Transverse colon (tissue), 4 donors: Measurements from ENCODE around the gene LYPD3.

Experiments
- POLR2A ChIP-seq: fragments of 450-650 bp; IDR thresholded peaks from one replicate; pipeline ENCODE4 v1.6.1; 2016; ENCODE audit warnings: antibody characterized with exemption, mild to moderate bottlenecking, moderate library complexity
- POLR2AphosphoS5 ChIP-seq, 3 donors: sonication (generic); formaldehyde crosslinking; IDR thresholded peaks; one replicate each; pipeline ENCODE4 v1.6.1; 2016; ENCODE audit warnings: antibody characterized with exemption in 3 of 3
- TF ChIP-seq, protein P1 (sequence below), 5 experiments: fragments of 200-600 bp in 3 of 5; fragments of 450-650 bp in 2 of 5; sonication (generic) in 3 of 5; IDR thresholded peaks; 1 replicate in 2 of 5; 2 replicates in 3 of 5; pipeline ENCODE4 v1.5.1; 2016 to 2017; ENCODE audit warnings: antibody characterized with exemption in 5 of 5, inconsistent platforms in 3 of 5, mild to moderate bottlenecking in 2 of 5, moderate library complexity in 1 of 5

DNA sequence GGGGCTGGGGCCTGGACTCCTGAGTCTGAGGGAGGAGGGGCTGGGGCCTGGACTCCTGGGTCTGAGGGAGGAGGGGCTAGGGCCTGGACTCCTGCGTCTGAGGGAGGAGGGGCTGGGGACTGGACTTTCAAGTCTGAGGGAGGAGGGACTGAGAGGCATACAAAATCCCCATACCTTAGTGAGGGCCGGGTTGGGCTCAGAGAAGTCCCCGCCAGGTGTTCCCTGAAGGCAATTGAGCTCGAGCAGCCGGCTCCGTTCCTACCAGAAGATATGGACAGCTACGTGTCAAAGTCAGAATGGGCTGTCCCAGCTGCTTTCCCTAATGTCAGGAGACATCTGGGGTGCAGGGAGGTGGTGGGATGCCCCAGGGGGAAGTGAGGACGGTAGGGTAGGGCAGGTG, 29.7 kb upstream of the LYPD3 start:
- TF ChIP-seq, protein P1, sequence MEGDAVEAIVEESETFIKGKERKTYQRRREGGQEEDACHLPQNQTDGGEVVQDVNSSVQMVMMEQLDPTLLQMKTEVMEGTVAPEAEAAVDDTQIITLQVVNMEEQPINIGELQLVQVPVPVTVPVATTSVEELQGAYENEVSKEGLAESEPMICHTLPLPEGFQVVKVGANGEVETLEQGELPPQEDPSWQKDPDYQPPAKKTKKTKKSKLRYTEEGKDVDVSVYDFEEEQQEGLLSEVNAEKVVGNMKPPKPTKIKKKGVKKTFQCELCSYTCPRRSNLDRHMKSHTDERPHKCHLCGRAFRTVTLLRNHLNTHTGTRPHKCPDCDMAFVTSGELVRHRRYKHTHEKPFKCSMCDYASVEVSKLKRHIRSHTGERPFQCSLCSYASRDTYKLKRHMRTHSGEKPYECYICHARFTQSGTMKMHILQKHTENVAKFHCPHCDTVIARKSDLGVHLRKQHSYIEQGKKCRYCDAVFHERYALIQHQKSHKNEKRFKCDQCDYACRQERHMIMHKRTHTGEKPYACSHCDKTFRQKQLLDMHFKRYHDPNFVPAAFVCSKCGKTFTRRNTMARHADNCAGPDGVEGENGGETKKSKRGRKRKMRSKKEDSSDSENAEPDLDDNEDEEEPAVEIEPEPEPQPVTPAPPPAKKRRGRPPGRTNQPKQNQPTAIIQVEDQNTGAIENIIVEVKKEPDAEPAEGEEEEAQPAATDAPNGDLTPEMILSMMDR (IDR thresholded peaks at IDR 0.05), result no peak
- no peak for TF ChIP-seq POLR2AphosphoS5 (IDR thresholded peaks at IDR 0.05)
- no peak for TF ChIP-seq POLR2A
